WI38 (cell line): ENCODE results near the gene WWOX.

Experiments
- H3K4me3 ChIP-seq: 2 replicates; pipeline ENCODE4 v1.5.1; 2011; ENCODE audit warnings: low read depth, mild to moderate bottlenecking, control low read depth, low read length
- CTCF ChIP-seq: IDR thresholded peaks from 2 replicates; pipeline ENCODE4 v1.5.1; 2012; ENCODE audit warnings: low read depth, mild to moderate bottlenecking, control low read depth, low read length

WWOX gene

GRCh38 chr16:78473031-78473699 is 373.7 kb downstream of the WWOX start:
- no peak overlapping the region for H3K4me3 ChIP-seq
- TF ChIP-seq CTCF: no peak

- no peak for TF ChIP-seq CTCF
- H3K4me3 ChIP-seq: no peak overlapping the region
Measured at GRCh38 chr16:78474762-78475161, 375.3 kb downstream of the WWOX start.

GRCh38 chr16:78476615-78477014 is 377.2 kb downstream of the WWOX start:
- H3K4me3 ChIP-seq: no peak overlapping the region
- no peak for TF ChIP-seq CTCF

- H3K4me3 ChIP-seq: no peak overlapping the region
- TF ChIP-seq CTCF: no peak
Measured at GRCh38 chr16:78478267-78478861, 378.9 kb downstream of the WWOX start.

GRCh38 chr16:78479723-78480122 is 380.3 kb downstream of the WWOX start:
- H3K4me3 ChIP-seq: no peak overlapping the region
- no peak for TF ChIP-seq CTCF

GRCh38 chr16:78480588-78480987 is 381.1 kb downstream of the WWOX start:
- TF ChIP-seq CTCF: no peak

GRCh38 chr16:78483124-78483992 is 383.9 kb downstream of the WWOX start:
- TF ChIP-seq CTCF: no peak
- no peak overlapping the region for H3K4me3 ChIP-seq

More at GRCh38 chr16:78480588-78480987, 381.1 kb downstream of the WWOX start:
- H3K4me3 ChIP-seq: no peak overlapping the region
